Activated CD4-positive, CD25-positive, alpha-beta regulatory T cell (primary cell): Measurements from ENCODE around the gene SCN3A.

Experiments used
- DNase-seq, 4 experiments: peaks; one replicate each; lab custom pipeline; 2025; lab: John Stamatoyannopoulos, UW

Gene SCN3A

DNA sequence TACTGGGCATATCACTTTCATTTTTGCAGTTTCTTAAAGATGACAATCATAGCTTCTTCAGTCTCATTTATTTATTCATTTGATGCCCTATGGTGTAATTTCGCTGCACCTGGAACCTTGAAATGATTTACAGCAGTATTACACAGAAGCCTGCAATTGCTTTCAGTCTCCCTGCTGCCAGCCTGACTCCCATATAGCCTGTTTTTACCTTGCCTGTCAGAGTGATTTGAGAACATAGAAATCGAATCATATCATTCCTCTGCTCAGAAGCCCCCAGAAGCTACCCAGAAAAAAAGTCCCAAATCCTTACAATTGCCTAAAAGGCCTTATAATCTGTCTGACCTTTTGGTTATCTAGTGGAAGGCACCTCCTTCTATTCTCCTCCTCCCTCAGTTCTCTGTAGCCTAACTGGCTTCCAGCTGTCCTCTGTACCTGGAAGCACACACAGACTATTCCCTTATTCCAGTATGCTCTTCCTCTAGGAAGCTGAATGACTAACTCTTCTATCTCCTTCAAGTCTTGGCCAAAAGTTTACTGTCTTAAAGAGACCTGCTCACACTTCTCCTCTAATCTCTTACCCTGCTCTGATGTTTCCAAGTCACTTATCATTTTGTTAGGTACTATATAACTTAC lies 12.6 kb downstream of the SCN3A start:
- no peak for DNase-seq

DNA sequence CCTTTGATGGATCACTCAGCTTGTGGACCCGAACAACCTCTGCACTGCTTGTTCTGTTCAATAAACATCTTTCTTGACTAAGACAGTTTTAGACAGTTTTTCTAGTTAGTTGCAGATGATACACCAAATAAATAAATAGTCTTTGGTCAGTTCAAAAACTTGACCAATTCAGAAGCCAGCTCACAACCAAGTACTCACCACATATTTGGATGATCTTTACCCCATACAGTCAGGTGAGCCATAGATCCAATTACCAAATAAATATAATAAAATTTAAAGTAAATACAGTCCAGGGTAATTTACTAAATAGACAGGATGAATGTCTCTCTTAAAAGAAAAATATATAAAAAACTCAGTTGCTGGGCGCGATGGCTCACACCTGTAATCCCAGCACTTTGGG lies 18.2 kb downstream of the SCN3A start:
- DNase-seq, result no peak

DNA sequence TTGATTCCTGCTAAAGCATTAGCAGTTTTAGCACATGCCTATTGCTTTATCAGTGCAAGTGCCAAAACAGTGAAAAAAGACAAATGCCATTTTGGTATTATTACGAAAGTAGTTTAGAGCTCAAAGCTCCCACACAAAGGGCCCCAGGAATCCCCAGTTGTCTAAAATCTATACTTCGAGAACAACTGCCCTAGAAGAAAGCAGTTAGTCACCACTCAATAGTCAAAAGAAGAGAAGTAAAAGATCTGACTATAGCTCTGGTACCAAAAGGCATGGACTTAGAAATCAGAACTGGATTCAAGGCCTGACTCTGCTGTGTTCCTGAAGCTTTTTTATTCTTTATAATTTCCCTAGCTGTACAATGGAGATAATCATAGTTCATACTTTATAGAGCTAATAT lies 21.8 kb downstream of the SCN3A start:
- no peak for DNase-seq

DNA sequence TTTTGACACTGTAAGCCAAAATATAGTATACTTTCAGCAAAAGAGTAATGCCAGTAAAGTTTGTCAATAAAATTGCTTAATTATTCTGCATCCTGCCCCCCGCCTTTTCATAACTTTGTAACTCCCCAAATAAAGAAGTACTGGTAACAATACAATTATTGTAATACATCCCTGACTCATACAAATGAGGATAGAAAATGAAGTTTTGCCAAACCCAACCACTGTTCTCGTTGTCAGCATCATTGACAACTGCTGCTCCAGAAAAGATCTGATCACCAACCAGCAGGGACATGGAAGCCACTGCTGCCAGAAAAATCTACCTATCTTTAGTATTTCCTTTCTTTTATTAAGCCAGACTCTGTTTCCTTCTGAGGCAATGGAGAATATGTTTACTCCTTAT lies 27.1 kb downstream of the SCN3A start:
- no peak for DNase-seq

DNA sequence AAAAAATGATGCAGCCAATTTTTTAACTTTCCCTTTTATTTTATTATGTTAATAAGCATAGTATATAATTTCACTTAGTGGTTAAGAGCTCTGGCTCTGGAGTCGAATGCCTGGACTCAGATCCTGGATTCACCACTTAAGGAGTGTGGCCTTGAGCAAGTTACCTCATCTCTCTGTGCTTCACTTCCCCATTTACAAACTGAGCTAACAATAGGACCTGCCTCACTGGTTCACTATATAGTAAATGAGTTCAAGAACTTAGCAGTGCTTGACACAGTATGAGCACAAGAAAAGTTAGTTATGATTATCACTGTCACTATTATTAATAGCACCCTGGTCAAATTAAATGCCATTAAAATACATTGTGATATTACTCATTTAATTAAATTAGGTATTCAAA lies 30.6 kb downstream of the SCN3A start:
- no peak for DNase-seq

DNA sequence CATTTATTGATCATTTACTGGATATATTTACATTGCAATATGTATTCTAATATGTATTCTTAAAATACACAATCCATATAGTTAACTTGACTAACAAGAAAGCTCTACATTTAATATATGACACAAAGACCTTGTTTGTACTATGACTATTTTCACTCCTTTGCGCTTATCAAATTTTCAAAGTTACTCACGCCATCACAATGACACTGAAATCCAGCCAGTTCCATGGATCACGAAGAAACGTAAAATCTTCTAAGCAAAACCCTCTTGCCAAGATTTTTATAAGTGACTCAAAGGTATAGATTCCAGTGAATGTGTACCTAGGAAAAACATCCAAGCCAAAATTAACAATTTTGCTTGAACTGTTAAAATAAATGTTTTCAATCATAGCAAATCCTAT lies 39.6 kb downstream of the SCN3A start:
- DNase-seq, result no peak

DNA sequence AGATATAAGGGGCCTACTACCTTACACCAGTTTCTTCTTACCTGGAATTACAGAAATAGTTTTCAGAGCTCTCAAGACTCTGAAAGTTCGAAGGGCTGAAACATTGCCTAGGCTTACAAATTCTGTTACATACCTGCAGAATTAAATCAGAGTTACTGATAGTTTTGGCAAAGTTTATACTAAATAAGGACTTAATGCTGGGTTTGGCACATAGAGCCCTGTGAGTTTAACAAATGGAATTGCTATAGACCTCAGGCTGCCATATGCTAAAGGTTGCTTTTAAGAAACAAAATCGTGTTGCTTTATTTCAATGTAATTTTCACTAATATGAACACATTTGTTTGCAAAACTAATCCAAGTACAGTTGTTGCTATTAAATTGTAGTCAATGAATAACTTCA lies 40.1 kb downstream of the SCN3A start:
- no peak for DNase-seq

DNA sequence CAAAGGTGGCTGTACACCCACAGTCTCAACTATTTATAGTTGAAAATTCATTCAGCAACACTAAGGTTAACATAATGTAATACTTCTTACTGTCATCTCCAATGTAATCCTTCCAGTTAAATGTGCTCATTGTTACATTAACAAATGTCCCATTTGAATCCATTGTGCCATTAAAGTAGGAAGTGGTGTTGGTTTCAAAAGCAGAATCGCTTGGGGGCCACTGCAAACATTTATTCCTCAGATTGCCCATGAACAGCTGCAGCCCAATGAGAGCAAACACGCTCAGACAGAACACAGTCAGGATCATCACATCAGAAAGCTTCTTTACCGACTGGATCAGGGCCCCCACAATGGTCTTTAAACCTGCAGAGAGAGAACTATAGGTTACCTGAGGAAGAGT lies 41.4 kb downstream of the SCN3A start:
- no peak for DNase-seq

DNA sequence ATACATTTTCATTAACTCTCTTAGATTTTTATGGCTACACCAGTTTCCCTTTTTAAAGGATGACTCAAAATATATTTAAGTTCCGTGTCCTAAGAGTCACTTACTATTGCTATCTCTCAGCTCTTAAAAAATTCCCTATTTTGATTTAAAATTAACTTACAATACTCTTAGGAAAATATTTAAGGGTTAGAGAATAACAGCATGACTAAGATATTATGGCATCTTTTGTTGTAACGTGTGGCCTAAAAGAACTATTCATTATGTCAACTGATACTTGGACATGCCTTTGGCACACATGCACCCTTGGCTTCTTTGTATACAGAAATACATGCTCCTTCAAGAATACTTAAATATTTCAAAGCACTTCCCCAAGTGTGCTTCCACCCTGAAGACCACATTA lies 42.3 kb downstream of the SCN3A start:
- DNase-seq, result no peak

DNA sequence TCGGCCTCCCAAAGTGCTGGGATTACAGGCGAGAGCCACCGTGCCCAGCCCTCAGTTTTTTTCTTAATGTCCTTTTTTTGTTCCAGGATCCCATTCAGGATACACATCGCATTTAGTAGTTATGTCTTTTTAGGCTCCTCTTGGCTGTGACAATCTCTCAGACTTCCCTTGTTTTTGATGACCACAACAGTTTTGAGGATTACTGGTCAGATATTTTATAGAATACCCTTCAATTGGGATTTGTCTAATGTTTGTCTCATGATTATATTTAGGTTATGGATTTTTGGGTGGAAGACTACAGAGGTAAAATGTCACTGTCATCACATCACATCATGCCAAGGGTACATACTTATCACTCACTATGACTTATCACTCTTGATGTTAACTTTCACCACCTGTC lies 46.7 kb downstream of the SCN3A start:
- DNase-seq, result no peak

DNA sequence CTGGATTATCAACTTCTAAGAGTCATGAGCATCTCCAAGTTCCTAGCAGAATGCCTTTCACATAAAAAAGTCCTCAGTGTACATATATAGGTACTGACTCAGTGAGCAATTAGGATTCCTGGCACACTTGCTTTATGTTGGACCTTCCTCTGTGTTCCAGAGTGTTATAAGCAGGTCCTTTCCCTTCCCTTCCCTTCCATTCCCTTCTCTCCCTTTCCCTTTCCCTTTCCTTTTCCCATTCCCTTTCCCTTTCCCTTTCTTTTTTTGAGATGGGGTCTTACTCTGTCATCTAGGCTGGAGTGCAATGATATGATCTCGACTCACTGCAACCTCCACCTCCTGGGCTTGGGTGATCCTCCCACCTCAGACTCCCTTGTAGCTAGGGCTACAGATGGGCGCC lies 48.7 kb downstream of the SCN3A start:
- DNase-seq, result no peak

DNA sequence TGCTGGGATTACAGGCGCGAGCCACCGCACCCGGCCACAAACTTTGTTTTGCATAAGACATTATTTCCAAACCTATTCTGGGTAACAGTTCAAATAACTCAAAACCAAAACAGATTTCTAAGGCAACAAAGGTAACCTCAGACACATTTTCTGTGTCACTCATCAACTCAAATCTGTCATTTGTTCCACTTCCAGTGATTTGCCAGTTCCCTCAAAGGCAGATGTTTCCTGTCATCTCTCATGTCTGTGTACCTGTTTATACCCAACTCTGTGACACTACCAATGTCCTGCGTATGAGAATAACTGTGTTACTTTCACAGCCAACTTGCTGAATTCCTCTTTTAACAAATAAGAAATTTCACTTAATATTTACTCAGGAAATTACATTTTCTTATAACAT lies 54.4 kb downstream of the SCN3A start:
- DNase-seq, result no peak

DNA sequence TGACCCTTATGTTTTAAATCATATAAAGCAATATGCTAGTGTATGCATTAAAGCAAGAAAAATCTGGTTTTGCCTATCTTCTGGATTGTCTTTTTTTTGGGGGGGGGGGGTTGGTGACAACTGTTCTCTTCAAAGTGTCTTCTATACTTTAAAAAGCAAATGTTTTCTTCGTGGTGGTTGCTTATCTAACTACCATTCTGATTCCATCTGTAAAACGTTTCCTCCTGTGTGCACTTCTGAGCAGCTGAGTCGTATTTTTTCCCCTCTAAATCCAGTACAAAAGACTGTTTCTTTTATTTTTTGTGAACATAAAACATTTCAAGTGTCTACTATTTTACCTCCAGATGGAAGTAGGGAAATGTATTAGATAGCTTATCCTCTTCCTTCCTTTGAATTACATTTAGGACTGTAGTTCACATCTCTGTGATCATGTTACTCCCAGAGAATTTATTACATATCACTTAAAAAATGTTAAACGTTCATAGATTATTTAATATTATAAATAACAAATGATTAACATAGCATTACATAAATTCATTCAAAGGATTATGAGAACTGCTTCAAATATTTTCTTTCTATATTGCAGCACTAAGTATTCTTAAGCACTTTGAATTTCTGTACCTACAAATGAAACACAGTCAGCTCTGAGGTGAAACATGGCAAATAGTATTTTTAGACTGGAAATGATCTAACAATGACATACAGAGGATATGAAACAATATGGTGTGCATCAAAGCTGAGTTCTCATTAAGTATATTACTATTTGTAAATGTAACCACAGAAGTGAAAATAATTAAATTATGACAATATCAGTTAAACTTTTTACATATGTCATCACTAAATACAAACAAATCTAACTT lies 56.4 kb downstream of the SCN3A start:
- no peak for DNase-seq

DNA sequence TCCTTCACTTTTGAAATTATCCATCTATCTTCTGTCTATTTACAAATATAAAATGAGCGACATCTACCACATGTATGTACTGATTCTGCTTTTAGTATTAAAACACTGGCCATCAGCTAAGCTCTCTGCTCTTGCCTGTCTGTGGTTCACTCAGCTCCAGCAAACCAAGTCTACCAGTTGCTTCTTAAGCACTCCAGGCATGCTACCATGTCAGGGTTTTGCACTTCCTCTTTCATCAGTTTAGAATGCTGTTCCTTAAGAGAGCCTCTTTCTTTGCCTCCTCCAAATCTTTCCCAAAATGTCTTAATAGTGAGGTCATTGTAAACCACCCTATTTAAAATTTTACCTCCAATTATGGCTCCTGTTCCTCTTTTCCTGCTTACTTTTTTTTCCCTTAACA lies 59.5 kb downstream of the SCN3A start:
- DNase-seq, result no peak

DNA sequence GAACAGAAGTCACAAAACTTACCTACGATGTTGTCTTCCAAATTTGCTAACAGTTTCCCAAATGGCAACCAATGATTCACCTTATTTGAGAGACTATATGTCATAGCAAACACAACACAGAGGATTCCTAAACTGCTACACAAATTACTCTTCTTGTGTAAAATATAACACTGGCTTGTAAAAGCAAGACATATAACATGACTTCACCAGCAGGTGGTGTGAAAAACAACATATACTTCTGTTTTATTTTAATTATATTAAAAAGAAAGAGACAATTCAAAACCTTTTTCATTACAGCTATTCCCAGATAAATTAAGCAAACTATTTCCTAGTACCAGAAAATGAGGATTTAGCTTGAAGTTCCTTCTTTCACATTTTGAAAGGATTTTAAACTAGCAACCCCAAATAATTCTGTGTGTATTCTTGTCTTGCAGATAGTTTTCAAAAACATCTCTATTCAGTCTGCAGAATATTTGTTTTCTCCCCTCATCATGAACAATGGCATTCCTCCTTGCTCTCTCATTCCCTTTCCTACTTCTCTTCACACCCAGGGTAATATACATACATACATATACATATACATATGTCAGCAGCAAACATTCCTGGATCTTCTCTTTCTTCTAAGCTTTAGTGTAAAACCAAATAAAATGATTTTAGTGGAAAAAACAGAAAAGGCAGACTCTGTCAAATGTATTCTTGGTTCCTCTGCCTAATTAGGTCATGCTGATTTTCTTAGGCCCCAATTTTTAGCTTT lies 62.1 kb downstream of the SCN3A start:
- no peak for DNase-seq

DNA sequence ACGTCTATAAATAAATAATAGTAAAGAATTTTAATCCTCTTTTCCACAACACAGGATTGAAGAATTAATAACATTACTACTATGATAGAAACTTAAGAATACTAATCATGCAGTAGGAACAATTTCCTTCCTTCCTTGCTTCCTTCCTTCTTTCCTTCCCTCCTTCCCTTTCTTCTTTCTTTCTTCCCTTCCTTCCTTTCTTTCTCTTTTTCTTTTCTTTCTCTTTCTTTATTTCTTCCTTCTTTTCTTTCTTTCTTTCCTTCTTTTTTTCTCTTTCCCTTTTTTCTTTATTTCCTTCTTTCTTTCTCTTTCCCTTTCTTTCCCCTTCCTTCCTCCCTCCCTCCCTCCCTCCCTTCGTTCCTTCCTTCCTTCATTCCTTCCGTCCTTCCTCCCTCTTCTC lies 77.6 kb downstream of the SCN3A start:
- no peak for DNase-seq

DNA sequence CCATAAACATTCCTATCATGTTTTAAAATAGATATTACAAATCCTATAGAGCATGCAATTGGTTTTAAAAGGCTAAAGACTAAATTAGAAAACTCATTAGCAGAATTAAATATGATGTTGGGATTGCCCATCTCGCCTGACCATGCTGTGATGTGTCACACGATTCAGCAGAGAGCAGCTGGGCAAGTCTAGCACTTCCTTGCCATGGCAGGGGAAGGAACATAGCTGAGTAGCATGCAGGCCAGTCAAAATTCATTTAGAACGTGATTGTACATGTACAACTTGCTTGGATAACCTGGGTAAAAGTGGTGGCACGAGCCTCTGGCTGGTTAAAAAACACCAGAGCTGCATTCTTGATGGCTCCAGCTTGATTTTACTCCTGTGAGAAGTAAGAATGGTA lies 81.3 kb downstream of the SCN3A start:
- DNase-seq, result no peak

DNA sequence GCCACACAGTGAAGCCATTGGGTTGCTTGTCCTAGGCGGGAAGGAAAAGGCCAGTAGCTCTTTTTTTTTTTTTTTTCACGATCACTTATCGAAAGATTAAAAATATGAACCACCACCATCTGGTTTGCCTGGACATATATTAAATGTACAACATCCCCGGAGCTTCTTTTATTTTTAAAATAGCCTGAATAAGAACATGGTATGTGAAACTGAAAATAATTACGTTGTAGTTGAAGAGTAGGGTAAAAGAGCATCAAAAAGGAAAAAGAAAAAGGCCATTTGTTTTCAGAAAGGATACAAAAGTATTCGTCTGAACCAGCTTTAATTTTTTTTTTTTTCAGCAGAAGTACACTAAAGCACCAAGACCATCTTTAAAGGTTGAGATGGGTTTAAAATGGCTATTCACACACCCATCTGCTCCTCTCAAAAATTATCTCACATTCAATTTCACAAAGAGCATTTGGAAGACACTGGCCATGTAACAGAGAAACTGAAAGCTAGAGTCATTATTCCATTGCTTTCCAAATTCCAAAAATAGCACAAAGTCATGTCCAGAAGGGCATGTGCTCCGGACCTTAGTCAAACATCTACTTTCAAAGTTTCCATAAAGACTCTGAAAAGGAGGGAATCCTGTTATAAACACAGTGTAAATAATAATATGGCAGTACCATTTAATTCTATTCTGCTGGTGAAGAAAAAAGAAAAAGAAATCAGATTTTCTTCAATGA lies 82.9 kb downstream of the SCN3A start:
- no peak for DNase-seq

DNA sequence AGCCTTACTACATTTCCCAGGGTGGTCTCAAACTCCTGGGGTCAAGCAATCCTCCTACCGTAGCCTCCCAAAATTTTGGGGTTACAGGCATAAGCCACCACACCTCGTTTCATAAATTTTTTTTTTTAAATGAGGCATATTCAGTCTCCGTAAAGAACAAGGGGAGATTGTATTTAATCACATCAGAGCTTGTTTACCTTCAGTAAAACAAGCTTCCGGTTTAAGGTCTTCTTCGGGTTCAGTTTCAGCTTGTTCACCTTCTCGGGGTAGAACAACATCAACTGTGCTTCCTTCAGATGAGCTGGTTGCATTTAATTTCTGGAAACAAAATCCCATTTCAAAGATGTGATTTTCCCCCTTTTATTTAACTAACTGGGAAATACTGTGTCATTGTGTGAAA lies 88.6 kb downstream of the SCN3A start:
- DNase-seq, result no peak

DNA sequence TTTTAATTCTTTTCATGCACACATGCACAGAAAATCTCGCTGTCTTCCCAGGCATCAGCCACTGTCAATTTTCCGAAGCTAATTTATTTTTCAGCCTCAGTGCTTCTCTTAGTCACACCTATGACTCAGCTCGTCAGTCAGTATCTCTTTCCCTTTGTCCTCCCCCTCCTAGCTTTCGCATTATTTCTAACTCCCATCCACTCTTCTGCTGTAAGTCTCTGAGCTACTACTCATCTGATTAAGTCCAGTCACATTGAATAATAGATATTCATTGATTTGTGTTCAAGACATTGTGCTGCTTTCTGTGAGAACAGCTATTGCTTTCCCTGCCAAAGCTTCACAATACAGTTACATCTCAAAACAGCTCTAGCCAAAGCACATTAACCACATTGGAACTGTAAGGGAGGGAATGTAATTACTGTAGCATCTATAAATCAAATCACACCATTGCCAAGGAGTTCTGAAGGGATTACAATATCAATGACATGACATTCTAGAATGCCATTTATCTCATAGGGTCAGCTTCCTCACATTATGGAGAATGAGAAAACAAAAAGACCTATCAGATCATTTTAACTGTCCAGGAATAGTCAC lies 89.4 kb downstream of the SCN3A start:
- no peak for DNase-seq

DNA sequence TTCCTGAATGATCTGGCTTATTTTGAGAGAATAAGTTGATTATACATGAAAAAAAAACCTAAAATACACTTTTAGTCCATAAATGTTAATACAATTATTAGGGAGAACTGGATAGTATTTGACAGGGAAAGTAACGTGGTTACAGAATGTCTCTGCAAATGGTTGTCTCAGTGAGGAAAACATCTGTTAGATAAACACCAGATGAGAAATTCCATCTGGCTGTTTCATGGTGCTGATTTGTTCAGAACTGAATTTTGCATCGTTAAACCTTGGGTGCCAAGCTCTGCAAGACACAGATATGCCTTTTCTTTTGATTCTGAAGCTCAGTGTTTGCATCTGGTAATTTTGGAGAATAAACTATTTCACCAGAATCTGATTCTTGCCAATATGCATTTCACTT lies 90.4 kb downstream of the SCN3A start:
- DNase-seq, result no peak

DNA sequence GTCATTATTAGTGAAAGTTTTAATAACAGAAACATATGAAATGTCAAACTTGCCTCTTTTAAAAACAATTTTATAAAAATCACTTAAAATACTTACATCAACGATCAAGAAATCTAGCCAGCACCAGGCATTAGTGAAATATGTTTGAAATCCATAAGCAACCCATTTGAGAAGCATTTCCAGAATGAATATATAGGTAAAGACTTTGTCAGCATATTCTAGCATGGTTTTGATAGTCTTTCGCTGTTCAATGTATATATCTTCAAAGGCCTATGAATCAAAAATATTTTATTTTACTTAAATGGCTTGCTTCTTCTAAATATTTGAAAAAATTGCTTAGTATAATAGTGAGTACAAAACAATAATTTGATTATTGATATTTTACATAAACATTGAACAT lies 91.1 kb downstream of the SCN3A start:
- DNase-seq, result no peak
